ENCODE results near the gene SMURF1.

SMURF1 gene

GRCh38 chr7:99143853-99144672, at the start of gene SMURF1:
Gene SMURF1 (minus strand): TSS chr7:99144108. CDS start chr7:99143780, 328 bp downstream.
- Histone ChIP-seq H3K36me3 (ENCODE audit: insufficient read depth, low read length) (no peaks in the 10 kb centered on the region), H3K27ac (ENCODE audit: low read depth, low read length) (peak within 1 kb of the TSS; percentile 91), H3K27me3 (ENCODE audit: insufficient read depth, low read length) (no peaks in the 10 kb centered on the region), H3K4me3 (ENCODE audit: low read depth, low read length) (peak within 1 kb of the TSS; percentile 92), H3K4me1 (ENCODE audit: control insufficient read depth, insufficient read depth, low read length, unreplicated experiment) (peaks cover 17% of the 10 kb centered on the region), H3K79me2 (ENCODE audit: control insufficient read depth, insufficient read depth, low read length, unreplicated experiment) (peaks cover 30% of the 10 kb centered on the region), H2AFZ (ENCODE audit: low read length, unreplicated experiment) (peak within 1 kb of the TSS; percentile 69)

- Histone ChIP-seq H3K36me3 (ENCODE audit: insufficient read depth, low read length) (no peaks in the 10 kb centered on the region), H3K27me3 (ENCODE audit: insufficient read depth, low read length) (no peaks in the 10 kb centered on the region), H3K27ac (ENCODE audit: low read depth, low read length) (no peak overlapping the region), H3K79me2 (ENCODE audit: control insufficient read depth, insufficient read depth, low read length, unreplicated experiment) (no peaks in the 10 kb centered on the region), H3K4me1 (ENCODE audit: control insufficient read depth, insufficient read depth, low read length, unreplicated experiment) (peaks cover 12% of the 10 kb centered on the region), H3K4me3 (ENCODE audit: low read depth, low read length) (no peak overlapping the region), H2AFZ (ENCODE audit: low read length, unreplicated experiment) (no peak overlapping the region)
Observed at GRCh38 chr7:99191869-99192596, 48.1 kb upstream of the SMURF1 start.

GRCh38 chr7:99190359-99191009, 46.6 kb upstream of the SMURF1 start:
- Histone ChIP-seq H3K4me1 (ENCODE audit: control insufficient read depth, insufficient read depth, low read length, unreplicated experiment) (peaks cover 12% of the 10 kb centered on the region), H3K4me3 (ENCODE audit: low read depth, low read length) (no peak overlapping the region), H2AFZ (ENCODE audit: low read length, unreplicated experiment) (no peak overlapping the region), H3K36me3 (ENCODE audit: insufficient read depth, low read length) (no peaks in the 10 kb centered on the region), H3K27me3 (ENCODE audit: insufficient read depth, low read length) (no peaks in the 10 kb centered on the region), H3K27ac (ENCODE audit: low read depth, low read length) (no peak overlapping the region), H3K79me2 (ENCODE audit: control insufficient read depth, insufficient read depth, low read length, unreplicated experiment) (no peaks in the 10 kb centered on the region)

- H3K79me2 ChIP-seq (ENCODE audit: control insufficient read depth, insufficient read depth, low read length, unreplicated experiment): no peaks in the 10 kb centered on the region
- no peak overlapping the region for H2AFZ ChIP-seq (ENCODE audit: low read length, unreplicated experiment)
- H3K36me3 ChIP-seq (ENCODE audit: insufficient read depth, low read length): no peaks in the 10 kb centered on the region
- no peaks in the 10 kb centered on the region for H3K27me3 ChIP-seq (ENCODE audit: insufficient read depth, low read length)
- no peak overlapping the region for H3K4me3 ChIP-seq (ENCODE audit: low read depth, low read length)
- no peak overlapping the region for H3K27ac ChIP-seq (ENCODE audit: low read depth, low read length)
- H3K4me1 ChIP-seq (ENCODE audit: control insufficient read depth, insufficient read depth, low read length, unreplicated experiment): peaks cover 10% of the 10 kb centered on the region
Observed at GRCh38 chr7:99189222-99189621, 45.3 kb upstream of the SMURF1 start.

- Histone ChIP-seq H3K27ac (ENCODE audit: low read depth, low read length) (no peak overlapping the region), H3K79me2 (ENCODE audit: control insufficient read depth, insufficient read depth, low read length, unreplicated experiment) (no peaks in the 10 kb centered on the region), H3K36me3 (ENCODE audit: insufficient read depth, low read length) (no peaks in the 10 kb centered on the region), H3K4me3 (ENCODE audit: low read depth, low read length) (no peak overlapping the region), H3K27me3 (ENCODE audit: insufficient read depth, low read length) (no peaks in the 10 kb centered on the region), H3K4me1 (ENCODE audit: control insufficient read depth, insufficient read depth, low read length, unreplicated experiment) (peaks cover 2% of the 10 kb centered on the region), H2AFZ (ENCODE audit: low read length, unreplicated experiment) (no peak overlapping the region)
Observed at GRCh38 chr7:99188221-99188620, 44.3 kb upstream of the SMURF1 start.

- H2AFZ ChIP-seq (ENCODE audit: low read length, unreplicated experiment): no peak overlapping the region
- H3K27ac ChIP-seq (ENCODE audit: low read depth, low read length): no peak overlapping the region
- no peaks in the 10 kb centered on the region for H3K36me3 ChIP-seq (ENCODE audit: insufficient read depth, low read length)
- no peaks in the 10 kb centered on the region for H3K79me2 ChIP-seq (ENCODE audit: control insufficient read depth, insufficient read depth, low read length, unreplicated experiment)
- H3K27me3 ChIP-seq (ENCODE audit: insufficient read depth, low read length): peaks cover 3% of the 10 kb centered on the region; the same call in 1 of the 2 replicates
- H3K4me1 ChIP-seq (ENCODE audit: control insufficient read depth, insufficient read depth, low read length, unreplicated experiment): no peaks in the 10 kb centered on the region
- no peak overlapping the region for H3K4me3 ChIP-seq (ENCODE audit: low read depth, low read length)
Observed at GRCh38 chr7:99184532-99185218, 40.8 kb upstream of the SMURF1 start.

GRCh38 chr7:99180067-99180650, 36.3 kb upstream of the SMURF1 start:
- Histone ChIP-seq H3K79me2 (ENCODE audit: control insufficient read depth, insufficient read depth, low read length, unreplicated experiment) (no peaks in the 10 kb centered on the region), H3K27me3 (ENCODE audit: insufficient read depth, low read length) (peaks cover 3% of the 10 kb centered on the region; the same call in 1 of the 2 replicates), H3K4me3 (ENCODE audit: low read depth, low read length) (no peak overlapping the region), H2AFZ (ENCODE audit: low read length, unreplicated experiment) (no peak overlapping the region), H3K36me3 (ENCODE audit: insufficient read depth, low read length) (no peaks in the 10 kb centered on the region), H3K27ac (ENCODE audit: low read depth, low read length) (no peak overlapping the region), H3K4me1 (ENCODE audit: control insufficient read depth, insufficient read depth, low read length, unreplicated experiment) (no peaks in the 10 kb centered on the region)

GRCh38 chr7:99177165-99177564, 33.3 kb upstream of the SMURF1 start:
- Histone ChIP-seq H3K4me1 (ENCODE audit: control insufficient read depth, insufficient read depth, low read length, unreplicated experiment) (no peaks in the 10 kb centered on the region), H2AFZ (ENCODE audit: low read length, unreplicated experiment) (no peak overlapping the region), H3K79me2 (ENCODE audit: control insufficient read depth, insufficient read depth, low read length, unreplicated experiment) (no peaks in the 10 kb centered on the region), H3K27ac (ENCODE audit: low read depth, low read length) (no peak overlapping the region), H3K36me3 (ENCODE audit: insufficient read depth, low read length) (no peaks in the 10 kb centered on the region), H3K27me3 (ENCODE audit: insufficient read depth, low read length) (peaks cover 5% of the 10 kb centered on the region), H3K4me3 (ENCODE audit: low read depth, low read length) (no peak overlapping the region)

GRCh38 chr7:99173787-99174186, 29.9 kb upstream of the SMURF1 start:
- Histone ChIP-seq H3K36me3 (ENCODE audit: insufficient read depth, low read length) (no peaks in the 10 kb centered on the region), H3K4me1 (ENCODE audit: control insufficient read depth, insufficient read depth, low read length, unreplicated experiment) (no peaks in the 10 kb centered on the region), H3K27ac (ENCODE audit: low read depth, low read length) (no peak overlapping the region), H2AFZ (ENCODE audit: low read length, unreplicated experiment) (no peak overlapping the region), H3K4me3 (ENCODE audit: low read depth, low read length) (no peak overlapping the region), H3K79me2 (ENCODE audit: control insufficient read depth, insufficient read depth, low read length, unreplicated experiment) (no peaks in the 10 kb centered on the region), H3K27me3 (ENCODE audit: insufficient read depth, low read length) (peaks cover 17% of the 10 kb centered on the region)

GRCh38 chr7:99171731-99172130, 27.8 kb upstream of the SMURF1 start:
- H3K36me3 ChIP-seq (ENCODE audit: insufficient read depth, low read length): no peaks in the 10 kb centered on the region
- H3K4me3 ChIP-seq (ENCODE audit: low read depth, low read length): no peak overlapping the region
- H3K4me1 ChIP-seq (ENCODE audit: control insufficient read depth, insufficient read depth, low read length, unreplicated experiment): no peaks in the 10 kb centered on the region
- no peak overlapping the region for H2AFZ ChIP-seq (ENCODE audit: low read length, unreplicated experiment)
- no peaks in the 10 kb centered on the region for H3K79me2 ChIP-seq (ENCODE audit: control insufficient read depth, insufficient read depth, low read length, unreplicated experiment)
- peaks cover 17% of the 10 kb centered on the region for H3K27me3 ChIP-seq (ENCODE audit: insufficient read depth, low read length)
- no peak overlapping the region for H3K27ac ChIP-seq (ENCODE audit: low read depth, low read length)

All from ACC112 (cell line).